Hepatocyte (in vitro differentiated cells): ENCODE measurements around the gene ATAD3B.
"Not testable (repeated sequence)": the region's sequence is repeated elsewhere in the genome, so short reads cannot be mapped to it uniquely, and the experiment has no call there.

Experiments
- CTCF ChIP-seq: fragments of 200-600 bp; sonication (generic); IDR thresholded peaks from 2 replicates; pipeline ENCODE4 v1.5.1; 2016; ENCODE audit warnings: antibody characterized with exemption, mild to moderate bottlenecking; ENCODE audit not compliant: poor library complexity
- EZH2 ChIP-seq: fragments of 200-600 bp; sonication (generic); IDR thresholded peaks from 2 replicates; pipeline ENCODE4 v1.6.1; 2016; ENCODE audit warnings: antibody characterized with exemption, mild to moderate bottlenecking, borderline replicate concordance

GRCh38 chr1:1485755-1486317 lies 14.3 kb downstream of the ATAD3B start:
- not testable (repeated sequence) for TF ChIP-seq CTCF, EZH2
